ENCODE data around the gene RCHY1.
A peak's percentile ranks its signal among the peaks of the same experiment; 100 is the strongest.
"Not testable (repeated sequence)": the region's sequence is repeated elsewhere in the genome, so short reads cannot be mapped to it uniquely, and the experiment has no call there.

RCHY1 gene

DNA sequence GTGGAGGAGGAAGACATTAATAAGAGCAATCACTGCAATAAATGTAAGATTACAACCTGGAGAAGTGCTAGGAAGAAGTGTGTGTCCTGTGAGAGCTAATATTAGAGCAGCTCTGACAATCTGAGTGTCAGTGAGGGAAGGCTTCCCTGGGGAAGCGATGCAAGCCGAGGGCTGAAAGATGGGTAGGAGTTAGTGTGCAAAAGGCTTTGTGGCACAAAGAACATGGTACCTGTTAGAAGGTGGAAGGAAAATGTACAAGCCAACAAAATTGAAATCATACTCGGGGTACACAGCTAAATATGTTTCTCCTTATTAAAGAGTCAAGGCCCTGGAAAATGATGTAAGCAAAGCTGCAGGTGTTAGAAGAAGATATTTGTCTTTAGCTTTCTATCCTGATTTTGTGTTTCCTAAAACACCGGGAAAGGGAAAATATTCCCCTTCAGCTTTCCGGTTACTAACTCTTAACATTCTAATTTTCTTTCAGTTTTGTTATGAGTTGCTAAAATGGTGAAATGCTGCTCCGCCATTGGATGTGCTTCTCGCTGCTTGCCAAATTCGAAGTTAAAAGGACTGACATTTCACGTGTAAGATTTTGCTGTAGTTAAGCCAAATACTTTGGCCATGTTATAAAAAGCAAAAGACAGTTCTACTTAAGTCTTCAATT, 878 bp upstream of the RCHY1 start:
- no peak for FAIRE-seq

DNA sequence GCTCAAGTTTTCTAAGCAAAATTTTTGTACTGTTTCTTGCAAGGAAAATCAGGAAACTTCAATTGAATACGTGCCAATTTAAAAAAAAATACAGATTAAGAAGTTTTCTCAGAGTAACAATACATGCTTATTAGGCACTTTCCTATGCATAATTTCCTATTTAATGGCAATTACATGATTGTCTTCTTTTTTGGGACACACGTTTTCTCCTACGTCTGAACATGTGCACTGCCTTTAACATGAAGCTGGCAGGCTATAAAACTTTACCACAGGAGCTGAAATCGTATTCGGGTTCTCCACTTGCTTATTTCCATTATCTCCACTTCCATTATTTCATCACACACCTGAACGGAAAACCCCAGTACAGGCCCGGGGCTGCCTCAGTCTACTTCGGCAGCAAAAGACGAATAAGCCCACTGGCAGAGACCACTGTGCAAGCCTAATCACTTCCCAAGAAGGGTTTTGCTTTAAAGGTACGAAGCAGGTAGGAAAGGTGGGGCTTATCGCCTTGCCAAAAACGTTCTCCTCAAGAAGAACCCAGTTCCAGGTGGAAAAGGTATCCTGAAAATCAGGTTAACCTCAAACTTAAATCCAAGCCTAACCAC, 575 bp downstream of the RCHY1 start:
- no peak for FAIRE-seq

DNA sequence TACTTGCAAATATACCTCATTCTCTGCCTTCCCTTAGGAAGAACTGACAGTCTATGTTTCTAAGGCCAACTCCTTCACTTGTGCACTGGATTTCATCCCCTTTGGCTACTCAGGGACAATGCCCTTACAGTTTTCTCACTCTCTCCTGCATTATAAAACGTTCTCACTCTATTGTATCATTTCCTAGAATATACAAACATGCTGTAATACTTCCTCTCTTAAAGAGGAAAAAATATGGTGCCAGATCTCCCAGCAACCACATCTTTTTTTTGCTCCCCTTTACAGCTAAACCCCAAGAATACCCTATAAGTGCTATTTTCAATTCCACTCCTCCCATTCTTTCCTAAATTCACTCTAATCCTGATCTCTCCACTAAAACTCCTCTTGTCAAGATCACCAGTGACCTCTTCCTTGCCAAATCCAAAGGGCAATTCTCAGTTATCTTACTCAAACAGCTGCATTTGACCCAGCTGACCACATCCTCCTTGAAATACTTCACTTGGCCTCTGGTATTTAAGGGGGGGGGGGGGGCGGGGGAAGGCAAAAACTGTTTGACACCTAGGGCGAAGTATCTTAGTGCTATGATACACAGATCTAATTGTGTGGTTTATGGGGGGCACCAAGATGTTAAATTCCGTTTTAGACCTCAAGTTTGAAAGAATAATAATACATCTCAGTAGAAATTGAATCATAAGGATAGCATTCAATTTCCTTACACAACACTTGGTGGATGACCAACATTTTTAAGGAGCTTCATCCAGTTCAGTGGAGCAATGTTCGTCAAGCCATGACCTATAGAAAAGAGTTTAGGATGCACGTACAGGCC, 1.6 kb downstream of the RCHY1 start:
- no peak for FAIRE-seq

- FAIRE-seq = no peak
These were observed 2.4 kb downstream of the RCHY1 start for GRCh38 chr4:75511841-75512240.

GRCh38 chr4:75509592-75509991, 4.6 kb downstream of the RCHY1 start:
- FAIRE-seq = not testable (repeated sequence)

GRCh38 chr4:75505630-75506029, 8.6 kb downstream of the RCHY1 start:
- FAIRE-seq = no peak

DNA sequence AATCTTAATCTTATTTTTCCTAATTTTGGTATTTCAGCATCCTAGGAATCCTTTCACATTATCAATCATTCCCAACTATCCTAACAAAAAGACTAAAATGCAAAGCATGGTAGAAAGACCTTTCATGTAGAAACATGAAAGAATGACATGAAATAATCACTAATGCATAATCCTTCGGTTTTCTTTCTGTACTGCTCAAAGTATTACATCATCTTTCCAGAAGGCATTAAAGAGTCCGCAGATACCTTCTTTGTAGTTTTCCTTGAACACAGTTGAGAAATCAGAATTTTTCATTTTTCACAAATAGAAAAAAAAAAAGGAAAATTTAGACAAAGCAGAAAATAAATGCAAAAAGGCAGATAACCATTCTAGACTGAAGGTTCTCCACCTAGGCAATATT, 11.5 kb downstream of the RCHY1 start:
- no peak for FAIRE-seq

DNA sequence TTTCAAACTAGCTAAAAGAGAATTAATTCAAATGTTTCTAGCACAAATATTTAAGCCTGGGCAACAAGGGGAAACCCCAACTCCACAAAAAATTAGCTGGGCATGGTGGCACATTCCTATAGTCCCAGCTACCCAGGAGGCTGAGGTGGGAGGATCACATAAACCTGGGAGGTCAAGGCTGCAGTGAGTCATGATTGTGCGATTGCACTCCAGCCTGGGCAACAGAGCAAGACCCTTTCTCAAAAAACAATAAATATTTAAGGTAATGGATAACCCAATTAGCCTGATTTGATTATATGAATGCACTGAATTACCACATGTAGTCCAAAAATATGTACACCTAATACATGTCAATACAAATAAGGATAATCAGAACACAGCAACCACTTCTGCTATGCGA, 14.3 kb downstream of the RCHY1 start:
- no peak for FAIRE-seq

DNA sequence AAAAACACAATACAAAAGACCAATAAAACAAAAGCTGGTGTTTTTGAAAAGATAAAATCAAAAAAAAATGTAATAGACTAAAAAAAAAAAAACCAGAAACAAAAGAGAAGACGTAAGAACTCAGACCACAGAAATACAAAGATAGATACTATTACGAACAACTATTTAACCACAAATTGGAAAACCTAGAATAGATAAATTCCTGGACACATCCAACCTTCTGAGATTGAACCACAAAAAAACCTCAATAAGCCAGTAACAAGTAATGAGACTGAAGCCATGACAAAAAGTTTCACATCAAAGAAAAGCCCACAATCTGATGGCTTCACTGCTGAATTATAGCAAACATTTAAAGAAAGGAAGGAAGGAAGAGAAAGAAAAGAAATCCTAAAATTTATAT, 16.2 kb downstream of the RCHY1 start:
- FAIRE-seq = peak; percentile 53

- FAIRE-seq = no peak
These were observed 17.1 kb downstream of the RCHY1 start for GRCh38 chr4:75497133-75497532.

DNA sequence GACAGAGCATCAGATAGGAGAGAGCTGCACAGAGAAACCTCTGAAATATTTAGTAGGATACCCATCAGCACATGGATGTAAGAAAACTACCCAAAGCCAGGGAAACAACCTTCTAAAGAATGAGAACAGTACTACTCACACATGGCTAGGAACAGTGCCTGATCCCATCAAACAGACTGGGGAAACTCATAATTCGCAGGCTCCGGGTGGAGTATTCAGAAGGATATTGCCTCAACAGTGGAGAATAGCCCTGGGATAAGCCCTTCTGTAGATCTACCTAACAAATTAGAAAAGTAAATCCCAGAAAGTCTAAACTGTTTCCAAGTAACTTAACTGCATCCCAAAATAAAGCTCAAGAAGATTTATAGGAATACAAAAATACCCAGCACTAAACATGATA, 17.8 kb downstream of the RCHY1 start:
- no peak for FAIRE-seq

- no peak for FAIRE-seq
These were observed 18.7 kb downstream of the RCHY1 start for GRCh38 chr4:75495476-75495875.

DNA sequence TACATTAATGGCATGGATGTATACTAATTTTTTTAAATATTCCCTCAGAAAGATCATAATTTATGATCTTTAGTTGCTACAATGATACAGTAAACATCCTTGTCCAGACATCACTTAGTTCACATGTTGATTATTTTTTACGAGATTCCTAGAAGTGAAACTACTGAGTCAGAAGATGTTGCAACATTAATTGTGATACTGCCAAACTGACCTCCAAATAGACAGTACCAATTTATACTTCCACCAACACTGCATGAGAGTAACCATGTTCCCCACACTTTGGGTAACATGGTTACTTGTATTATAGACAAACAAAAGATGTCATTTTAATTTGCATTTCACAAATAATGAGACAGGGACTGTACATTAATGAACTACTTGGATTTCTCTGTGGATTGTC, 19.6 kb downstream of the RCHY1 start:
- peak; percentile 71 for FAIRE-seq

DNA sequence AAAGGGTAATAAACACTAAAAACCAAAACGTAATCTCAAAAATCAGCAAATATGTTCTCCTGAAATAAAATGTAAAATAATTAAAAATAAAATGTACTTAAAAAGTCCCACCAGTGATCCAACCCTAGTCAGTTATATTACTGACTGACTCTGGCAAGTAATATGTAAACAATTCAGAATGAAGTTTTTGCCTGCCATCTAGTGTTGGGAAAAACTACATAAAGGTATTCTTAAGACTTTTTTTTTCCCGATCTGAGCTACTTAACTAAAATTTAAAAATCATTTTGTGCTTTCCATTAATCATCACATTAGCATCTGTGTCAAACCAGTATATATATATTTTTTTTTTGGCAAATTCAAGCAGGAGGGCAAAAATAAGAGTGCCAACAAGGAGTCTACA, 24.0 kb downstream of the RCHY1 start:
- peak; percentile 72 for FAIRE-seq

GRCh38 chr4:75484190-75484589, 30.0 kb downstream of the RCHY1 start:
- FAIRE-seq = no peak

DNA sequence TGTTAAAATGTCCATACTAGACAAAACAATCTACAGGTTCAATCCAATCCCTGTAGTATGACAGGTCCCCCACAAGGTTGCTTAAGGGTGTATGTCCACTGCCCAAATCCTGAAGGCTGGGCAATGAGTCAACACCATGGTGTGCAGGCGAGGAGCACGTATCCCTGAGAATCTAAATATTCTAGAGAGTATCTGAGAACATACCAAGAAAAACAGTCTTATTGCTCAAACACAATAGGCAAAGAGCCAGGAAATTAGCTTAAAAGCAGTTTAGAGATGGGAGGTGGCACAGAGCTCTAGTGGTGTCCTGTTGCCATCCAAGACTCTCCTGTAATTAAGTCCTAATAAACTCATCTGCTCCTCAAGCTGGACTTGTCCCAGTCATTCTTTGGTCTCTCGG, 37.0 kb downstream of the RCHY1 start:
- no peak for FAIRE-seq

- FAIRE-seq = no peak
These were observed 43.5 kb downstream of the RCHY1 start for GRCh38 chr4:75470738-75471137.

GRCh38 chr4:75469896-75470295, 44.3 kb downstream of the RCHY1 start:
- no peak for FAIRE-seq

GRCh38 chr4:75457365-75457764, 56.8 kb downstream of the RCHY1 start:
- FAIRE-seq = no peak

DNA sequence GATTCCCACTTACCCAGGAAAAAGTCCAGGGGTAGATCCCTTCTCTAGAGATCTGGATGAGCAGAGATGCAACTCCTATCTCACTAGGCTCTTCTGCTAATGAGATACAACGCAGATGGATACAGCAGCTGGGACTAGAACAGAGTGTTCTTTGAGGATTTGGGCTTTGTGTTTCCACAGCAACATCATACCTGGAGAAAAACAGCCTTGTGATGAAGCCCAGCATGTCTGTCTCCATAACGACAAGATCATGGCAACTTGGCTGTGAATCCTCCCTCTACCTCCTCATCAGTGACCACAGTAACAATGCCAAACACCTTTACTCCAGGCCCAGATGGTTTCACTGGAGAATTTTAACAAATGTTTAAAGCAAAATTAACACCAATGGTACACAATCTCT, 80.1 kb downstream of the RCHY1 start:
- FAIRE-seq = no peak

DNA sequence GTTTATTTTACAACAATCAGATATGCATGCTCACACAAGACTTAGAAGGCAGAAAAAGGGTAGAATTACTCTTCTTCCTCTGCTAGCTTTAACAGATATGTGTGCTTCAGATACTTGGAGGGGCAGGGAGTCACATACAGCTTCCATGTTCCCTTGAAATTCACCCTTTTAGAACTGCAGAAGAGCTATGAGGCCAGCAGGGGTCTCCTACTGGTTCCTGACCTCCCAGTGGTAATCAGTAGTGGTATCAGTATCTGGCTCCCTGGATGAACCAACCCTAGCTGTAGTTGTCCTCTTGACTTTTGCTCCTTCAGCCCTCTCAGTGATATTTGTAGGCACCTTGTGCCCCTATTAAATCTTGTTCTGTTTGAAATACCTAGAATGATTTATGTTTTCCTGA, 81.5 kb downstream of the RCHY1 start:
- no peak for FAIRE-seq

DNA sequence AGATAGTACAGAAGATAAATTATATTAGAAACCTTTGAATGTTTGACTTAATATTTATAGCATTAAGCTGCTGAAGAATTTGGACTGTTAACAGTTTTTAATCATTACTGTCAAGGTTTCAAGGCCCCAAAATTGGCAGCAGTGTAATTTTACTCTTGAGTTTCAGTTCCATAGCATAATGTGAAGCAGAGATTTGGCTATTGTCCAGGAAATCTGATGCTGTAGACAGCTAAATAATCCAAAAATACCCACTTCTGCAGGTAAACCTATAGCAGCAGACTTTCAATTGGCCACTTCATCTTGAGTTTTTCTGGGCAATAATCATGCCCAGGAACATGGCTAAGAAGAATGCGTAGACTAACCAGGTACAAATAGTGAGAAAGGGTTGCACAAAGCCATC, 85.0 kb downstream of the RCHY1 start:
- no peak for FAIRE-seq
